DOHH2 (cell line): ENCODE measurements around the gene UBA5.

Experiments used
- CTCF ChIP-seq: fragments of 200-600 bp; sonication (generic); IDR thresholded peaks from one replicate; pipeline ENCODE4 v1.5.1; 2014; ENCODE audit warnings: antibody characterized with exemption, mild to moderate bottlenecking, low read depth, low read length; ENCODE audit not compliant: poor library complexity, severe bottlenecking
- EZH2phosphoT487 ChIP-seq: fragments of 200-600 bp; sonication (generic); IDR thresholded peaks from 2 replicates; pipeline ENCODE4 v1.6.1; 2017; ENCODE audit warnings: borderline replicate concordance, mild to moderate bottlenecking, antibody characterized with exemption, low read length, moderate library complexity, mixed read lengths

GRCh38 chr3:132622761-132623160 lies 37.4 kb upstream of the UBA5 start:
- TF ChIP-seq CTCF (no peak), EZH2phosphoT487 (no peak)
